Suprapubic skin (tissue), 4 donors: ENCODE results near the gene SLC29A3.

ENCODE experiments used
- CTCF ChIP-seq, 2 donors: fragments of 200-600 bp in 1 of 2; fragments of 450-650 bp in 1 of 2; sonication (generic) in 1 of 2; IDR thresholded peaks; one replicate each; pipeline ENCODE4 v1.5.1; 2016 to 2019; ENCODE audit warnings: antibody characterized with exemption in 2 of 2, mild to moderate bottlenecking in 1 of 2, moderate library complexity in 1 of 2
- EP300 ChIP-seq: sonication (generic); formaldehyde crosslinking; IDR thresholded peaks from one replicate; pipeline ENCODE4 v1.6.1; 2017; ENCODE audit warnings: antibody characterized with exemption
- POLR2A ChIP-seq, 2 donors: fragments of 450-650 bp; IDR thresholded peaks; one replicate each; pipeline ENCODE4 v1.6.1; 2017; ENCODE audit warnings: antibody characterized with exemption in 2 of 2, mild to moderate bottlenecking in 2 of 2, moderate library complexity in 2 of 2
- POLR2AphosphoS5 ChIP-seq, 3 donors: sonication (generic); formaldehyde crosslinking; IDR thresholded peaks; one replicate each; pipeline ENCODE4 v1.6.1; 2017; ENCODE audit warnings: antibody characterized with exemption in 3 of 3

GRCh38 chr10:71302451-71302850 lies 16.6 kb upstream of the SLC29A3 start:
- TF ChIP-seq POLR2A (IDR thresholded peaks at IDR 0.05) (no peak), CTCF (IDR thresholded peaks at IDR 0.05) (no peak), POLR2AphosphoS5 (IDR thresholded peaks at IDR 0.05) (no peak), EP300 (no peak)
